Fibroblast of skin of right biceps (primary cell): ENCODE results near the gene CLN3.
"Not testable (repeated sequence)": the region's sequence is repeated elsewhere in the genome, so short reads cannot be mapped to it uniquely, and the experiment has no call there.

Experiments
- DNase-seq: peaks from one replicate; pipeline ENCODE4 v3.0.0-alpha.2; 2013

CLN3 gene

GRCh38 chr16:28491970-28492474 lies at the start of gene CLN3:
Gene CLN3 (minus strand): TSS chr16:28492074. CDS start chr16:28491759, 315 bp downstream.
- peak; percentile 95 for DNase-seq

GRCh38 chr16:28540346-28540745 lies 48.5 kb upstream of the CLN3 start:
- DNase-seq: no peak

- DNase-seq: peak; percentile 97
Observed at GRCh38 chr16:28538733-28539596, 47.1 kb upstream of the CLN3 start, which contains the start of gene NUPR1. Gene NUPR1 (minus strand): TSS chr16:28538974. CDS start chr16:28538907, 67 bp downstream.

GRCh38 chr16:28537964-28538732 lies 46.3 kb upstream of the CLN3 start:
- DNase-seq: no peak

GRCh38 chr16:28537076-28537475 lies 45.2 kb upstream of the CLN3 start:
- no peak for DNase-seq

GRCh38 chr16:28534542-28535373 lies 42.9 kb upstream of the CLN3 start:
- peak; percentile 21 for DNase-seq

GRCh38 chr16:28532940-28533647 lies 41.2 kb upstream of the CLN3 start:
- no peak for DNase-seq

- DNase-seq: no peak
Observed at GRCh38 chr16:28531777-28532744, 40.2 kb upstream of the CLN3 start.

GRCh38 chr16:28529124-28529523 lies 37.2 kb upstream of the CLN3 start:
- no peak for DNase-seq

- DNase-seq: no peak
Observed at GRCh38 chr16:28528463-28528867, 36.6 kb upstream of the CLN3 start.

GRCh38 chr16:28527985-28528384 lies 36.1 kb upstream of the CLN3 start:
- no peak for DNase-seq

GRCh38 chr16:28527100-28527785 lies 35.4 kb upstream of the CLN3 start:
- DNase-seq: not testable (repeated sequence)

GRCh38 chr16:28526201-28527099 lies 34.6 kb upstream of the CLN3 start:
- DNase-seq: no peak

- no peak for DNase-seq
Observed at GRCh38 chr16:28524681-28525171, 32.9 kb upstream of the CLN3 start.

GRCh38 chr16:28522792-28523191 lies 30.9 kb upstream of the CLN3 start:
- DNase-seq: no peak

GRCh38 chr16:28521436-28521835 lies 29.6 kb upstream of the CLN3 start:
- DNase-seq: no peak

- DNase-seq: no peak
Observed at GRCh38 chr16:28520672-28521071, 28.8 kb upstream of the CLN3 start.

GRCh38 chr16:28514246-28514645 lies 22.4 kb upstream of the CLN3 start:
- DNase-seq: no peak
